Measurements from ENCODE around the gene RBM23. TPM values are rescaled to one million over a fixed set of nuclear protein-coding genes. Genes with fewer than 3 reads are reported as not detected.

Gene RBM23
- total and polyA plus RNA-seq, 10 of the 15 experiments (the other 5 are each of a cell fraction or from before 2014, with no cell fraction given) = 54.0 to 72.6 (median 61.3) TPM

- TF ChIP-seq NR2C1 (IDR thresholded peaks at IDR 0.05) (no peak), PML (IDR thresholded peaks at IDR 0.05; ENCODE audit: low read length) (no peak), GATAD2B (conservative IDR thresholded peaks at IDR 0.05; ENCODE audit: low read depth) (0 out of 2 replicates have a peak, but pooled peaks have one; percentile 68), YY1 (IDR thresholded peaks at IDR 0.05; ENCODE audit: low read depth, low read length) (peak; percentile 65; the same call in 1 of the 2 replicates), CREM (IDR thresholded peaks at IDR 0.05; ENCODE audit: low read depth) (no peak), NR2C2 (IDR thresholded peaks at IDR 0.05; ENCODE audit: borderline replicate concordance, control insufficient read depth, insufficient read length, low read depth) (no peak), IKZF1 (conservative IDR thresholded peaks at IDR 0.05) (peak; percentile 84), RB1 (IDR thresholded peaks at IDR 0.05; ENCODE audit: borderline replicate concordance) (peak; percentile 30; the same call in 1 of the 2 replicates), MXI1 (IDR thresholded peaks at IDR 0.05; ENCODE audit: low read depth, low read length) (peak; percentile 23; the same call in 1 of the 2 replicates), NFYB (IDR thresholded peaks at IDR 0.05; ENCODE audit: insufficient read depth, low read depth, low read length) (no peak), BRCA1 (IDR thresholded peaks at IDR 0.05; ENCODE audit: low read depth, low read length) (no peak), ZNF592 (IDR thresholded peaks at IDR 0.05) (no peak)
Observed at GRCh38 chr14:22872033-22872832, 46.7 kb downstream of the RBM23 start (continued).

Data from GM12878 (cell line).